Measurements from ENCODE around the gene FSIP1.

GRCh38 chr15:39737196-39737550 lies 45.5 kb downstream of the FSIP1 start:
- no peak for TF ChIP-seq CTCF (IDR thresholded peaks at IDR 0.05)
- no peak for TF ChIP-seq POLR2A (IDR thresholded peaks at IDR 0.05)
- TF ChIP-seq EP300 (IDR thresholded peaks at IDR 0.05): no peak

Data from tibial nerve (tissue), 4 donors.